Lung (tissue), 13 donors: ENCODE results near the gene TNFSF13. TPM values are rescaled to one million over a fixed set of nuclear protein-coding genes. Genes with fewer than 3 reads are reported as not detected.

Source experiments
- ATAC-seq: fragments of 200-7000 bp; cut with Tn5 transposase; one replicate; pipeline ENCODE4 v1.9.1; 2020; ENCODE audit warnings: moderate number of reproducible peaks; ENCODE audit not compliant: insufficient read depth, low FRiP score
- DNase-seq, 3 donors: peaks; one replicate each; pipeline ENCODE4 v3.0.0-alpha.2; 2013 to 2017
- H3K27ac ChIP-seq, 2 donors: one replicate each; pipeline ENCODE4 v1.5.1; 2013; ENCODE audit warnings: mild to moderate bottlenecking in 2 of 2, moderate library complexity in 2 of 2, control low read depth in 1 of 2, inconsistent platforms in 1 of 2, low read depth in 1 of 2, low read length in 1 of 2
- H3K27me3 ChIP-seq, 3 donors: one replicate each; pipeline ENCODE4 v1.5.1; 2013; ENCODE audit warnings: low read length in 2 of 3; ENCODE audit not compliant: control insufficient read depth in 3 of 3, insufficient read depth in 3 of 3
- H3K36me3 ChIP-seq, 4 donors: one replicate each; pipeline ENCODE4 v1.5.1; 2013; ENCODE audit warnings: low read length in 4 of 4, mild to moderate bottlenecking in 1 of 4, moderate library complexity in 1 of 4; ENCODE audit not compliant: control insufficient read depth in 4 of 4, insufficient read depth in 4 of 4
- H3K4me1 ChIP-seq, 5 donors: one replicate each; pipeline ENCODE4 v1.5.1; 2013; ENCODE audit warnings: low read length in 5 of 5, mild to moderate bottlenecking in 2 of 5, moderate library complexity in 1 of 5; ENCODE audit not compliant: control insufficient read depth in 5 of 5, insufficient read depth in 5 of 5
- H3K4me3 ChIP-seq: one replicate; pipeline ENCODE4 v1.5.1; 2013; ENCODE audit warnings: mild to moderate bottlenecking, control low read depth, moderate library complexity
- H3K9ac ChIP-seq, 2 donors: one replicate each; pipeline ENCODE4 v1.5.1; 2013; ENCODE audit warnings: low read length in 2 of 2, control low read depth in 1 of 2; ENCODE audit not compliant: insufficient read depth in 1 of 2
- H3K9me3 ChIP-seq, 4 donors: one replicate each; pipeline ENCODE4 v1.5.1; 2013; ENCODE audit warnings: low read length in 3 of 4, mild to moderate bottlenecking in 1 of 4, moderate library complexity in 1 of 4; ENCODE audit not compliant: control insufficient read depth in 4 of 4, insufficient read depth in 3 of 4
- WGBS, 2 donors: extraction: QIAGEN DNeasy Blood & Tissue Kit; methylation state at CpG; one replicate each; pipeline ENCODE4 v1.1.7; 2013; 5-methylcytosine and 5-hydroxymethylcytosine counted together
- polyA plus RNA-seq, 2 donors: library from polyadenylated mRNA; stranded (reverse); fragments of 200-250 nt; gene quantifications; one replicate each; pipeline ENCODE4 v1.2.1, GENCODE V29; 2013
- small RNA-seq: library from RNA; depleted of rRNA; stranded (forward); fragments of <200 nt; gene quantifications from one replicate; pipeline ENCODE3, GENCODE V24; 2014; ENCODE audit warnings: low replicate concordance
- total RNA-seq, 2 donors: library from RNA; depleted of rRNA in 1 of 2; stranded (reverse); fragments of >200 nt in 1 of 2; gene quantifications; one replicate each; pipeline ENCODE4 v1.2.1, GENCODE V29; 2014 to 2021
- TF ChIP-seq, protein P1 (sequence below): IDR thresholded peaks from 2 replicates; pipeline ENCODE4 v1.5.1; 2012; ENCODE audit warnings: mild to moderate bottlenecking; ENCODE audit errors: control extremely low read depth, extremely low read depth
- donor health status: control.
- donor health status: control.
- donor health status: Bipolar disorder and iron deficiency.
- donor health status: healthy.
- donor health status: DM: yes; HTN: yes; CAD: no.

Gene TNFSF13
- total and polyA plus RNA-seq, 4 donors, result 48.7 to 140 (median 93.7) TPM

GRCh38 chr17:7606280-7606679 lies 47.7 kb downstream of the TNFSF13 start:
- no peak for DNase-seq
- H3K9me3 ChIP-seq, result no peaks in the 10 kb centered on the region
- ATAC-seq, result no peak
- H3K27ac ChIP-seq, result peak overlapping the region in 1 of 2 donors; percentile 91
- H3K4me3 ChIP-seq, result no peak overlapping the region
- peaks cover 0 to 9% (median 0%) of the 10 kb centered on the region in 5 donors for H3K4me1 ChIP-seq
- H3K9ac ChIP-seq, result no peak overlapping the region
- peaks cover 11 to 34% (median 25%) of the 10 kb centered on the region in 4 donors for H3K36me3 ChIP-seq
- TF ChIP-seq, protein P1, sequence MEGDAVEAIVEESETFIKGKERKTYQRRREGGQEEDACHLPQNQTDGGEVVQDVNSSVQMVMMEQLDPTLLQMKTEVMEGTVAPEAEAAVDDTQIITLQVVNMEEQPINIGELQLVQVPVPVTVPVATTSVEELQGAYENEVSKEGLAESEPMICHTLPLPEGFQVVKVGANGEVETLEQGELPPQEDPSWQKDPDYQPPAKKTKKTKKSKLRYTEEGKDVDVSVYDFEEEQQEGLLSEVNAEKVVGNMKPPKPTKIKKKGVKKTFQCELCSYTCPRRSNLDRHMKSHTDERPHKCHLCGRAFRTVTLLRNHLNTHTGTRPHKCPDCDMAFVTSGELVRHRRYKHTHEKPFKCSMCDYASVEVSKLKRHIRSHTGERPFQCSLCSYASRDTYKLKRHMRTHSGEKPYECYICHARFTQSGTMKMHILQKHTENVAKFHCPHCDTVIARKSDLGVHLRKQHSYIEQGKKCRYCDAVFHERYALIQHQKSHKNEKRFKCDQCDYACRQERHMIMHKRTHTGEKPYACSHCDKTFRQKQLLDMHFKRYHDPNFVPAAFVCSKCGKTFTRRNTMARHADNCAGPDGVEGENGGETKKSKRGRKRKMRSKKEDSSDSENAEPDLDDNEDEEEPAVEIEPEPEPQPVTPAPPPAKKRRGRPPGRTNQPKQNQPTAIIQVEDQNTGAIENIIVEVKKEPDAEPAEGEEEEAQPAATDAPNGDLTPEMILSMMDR, result no peak
- WGBS, 2 donors, result 96% methylated on average over 4 of the region's 4 CpGs
- H3K27me3 ChIP-seq, result no peaks in the 10 kb centered on the region

GRCh38 chr17:7610641-7611040 lies 52.1 kb downstream of the TNFSF13 start:
- peaks cover 6 to 23% (median 19%) of the 10 kb centered on the region in 5 donors for H3K4me1 ChIP-seq
- WGBS, 2 donors, result 93 to 100% methylated on average over 2 of the region's 2 CpGs
- H3K9me3 ChIP-seq, result no peaks in the 10 kb centered on the region
- H3K27me3 ChIP-seq, result no peaks in the 10 kb centered on the region
- H3K4me3 ChIP-seq, result no peak overlapping the region
- H3K27ac ChIP-seq, result peak overlapping the region in 1 of 2 donors; percentile 12
- peaks cover 0 to 20% (median 5%) of the 10 kb centered on the region in 4 donors for H3K36me3 ChIP-seq
- DNase-seq, result no peak
- H3K9ac ChIP-seq, result peak overlapping the region in 1 of 2 donors; percentile 28
- ATAC-seq, result no peak
- TF ChIP-seq, protein P1, result no peak

Small RNAs within 50 kb of the gene (small RNA-seq; reads per million reads assigned to genes)
- gene CD68 (not detected), gene RF00019 (not detected), gene SNORA48 (not detected), gene SNORD10 (not detected)

Other genes starting within 250 kb of the TNFSF13 start
Only the 30 nearest of the 31 such genes appear.
- 10 to 100 TPM; 21.7 to 33.9 TPM for gene NEURL4, start 229.4 kb upstream of the TNFSF13 start, total RNA-seq
- 10 to 100 TPM; 17.3 to 27.0 TPM for gene NEURL4, start 229.4 kb upstream of the TNFSF13 start, polyA plus RNA-seq
- 10 to 100 TPM in 1 of 2 donors, 1 to 10 TPM in 1; 9.2 to 27.0 TPM for gene ACAP1, start 222.2 kb upstream of the TNFSF13 start, total RNA-seq
- 10 to 100 TPM; 17.2 to 39.4 TPM for gene ACAP1, start 222.2 kb upstream of the TNFSF13 start, polyA plus RNA-seq
- 10 to 100 TPM in 1 of 2 donors, 1 to 10 TPM in 1; 5.9 to 14.9 TPM for gene KCTD11, start 206.6 kb upstream of the TNFSF13 start, total RNA-seq
- gene KCTD11, start 206.6 kb upstream of the TNFSF13 start, polyA plus RNA-seq, result 10 to 100 TPM; 11.1 to 14.1 TPM
- not detected for gene TMEM95, start 203.6 kb upstream of the TNFSF13 start, total RNA-seq
- not detected for gene TMEM95, start 203.6 kb upstream of the TNFSF13 start, polyA plus RNA-seq
- 1 to 10 TPM; 5.4 to 8.2 TPM for gene TNK1, start 177.7 kb upstream of the TNFSF13 start, total RNA-seq
- gene TNK1, start 177.7 kb upstream of the TNFSF13 start, polyA plus RNA-seq, result 1 to 10 TPM; 3.7 to 6.0 TPM
- 10 to 100 TPM; 32.4 to 43.0 TPM for gene PLSCR3, start 164.2 kb upstream of the TNFSF13 start, total RNA-seq
- gene PLSCR3, start 164.2 kb upstream of the TNFSF13 start, polyA plus RNA-seq, result 10 to 100 TPM; 19.2 to 36.0 TPM
- gene TMEM256, start 154.7 kb upstream of the TNFSF13 start, total RNA-seq, result 10 to 100 TPM; 70.2 to 78.7 TPM
- 100 to 1,000 TPM in 1 of 2 donors, 10 to 100 TPM in 1; 71.6 to 247 TPM for gene TMEM256, start 154.7 kb upstream of the TNFSF13 start, polyA plus RNA-seq
- gene NLGN2, start 150.9 kb upstream of the TNFSF13 start, total RNA-seq, result 10 to 100 TPM; 11.2 to 15.2 TPM
- 1 to 10 TPM; 5.0 to 5.1 TPM for gene NLGN2, start 150.9 kb upstream of the TNFSF13 start, polyA plus RNA-seq
- gene SPEM1, start 138.4 kb upstream of the TNFSF13 start, total RNA-seq, result not detected
- not detected for gene SPEM1, start 138.4 kb upstream of the TNFSF13 start, polyA plus RNA-seq
- gene SPEM2, start 133.1 kb upstream of the TNFSF13 start, total RNA-seq, result not detected
- not detected for gene SPEM2, start 133.1 kb upstream of the TNFSF13 start, polyA plus RNA-seq
- gene SPEM3, start 129.9 kb upstream of the TNFSF13 start, total RNA-seq, result not detected
- not detected for gene SPEM3, start 129.9 kb upstream of the TNFSF13 start, polyA plus RNA-seq
- gene TMEM102, start 123.3 kb upstream of the TNFSF13 start, total RNA-seq, result 1 to 10 TPM; 4.8 to 9.0 TPM
- gene TMEM102, start 123.3 kb upstream of the TNFSF13 start, polyA plus RNA-seq, result 1 to 10 TPM; 5.5 to 8.4 TPM
- gene FGF11, start 119.2 kb upstream of the TNFSF13 start, total RNA-seq, result 1 to 10 TPM in 1 of 2 donors, under 1 TPM in 1; 0.52 to 3.5 TPM
- under 1 TPM; 0.47 to 0.79 TPM for gene FGF11, start 119.2 kb upstream of the TNFSF13 start, polyA plus RNA-seq
- 10 to 100 TPM; 10.5 to 10.7 TPM for gene CHRNB1, start 113.7 kb upstream of the TNFSF13 start, total RNA-seq
- gene CHRNB1, start 113.7 kb upstream of the TNFSF13 start, polyA plus RNA-seq, result 10 to 100 TPM in 1 of 2 donors, 1 to 10 TPM in 1; 7.0 to 11.9 TPM
- gene ZBTB4, start 79.1 kb upstream of the TNFSF13 start, total RNA-seq, result 10 to 100 TPM; 40.4 to 56.4 TPM
- 10 to 100 TPM; 20.1 to 26.5 TPM for gene ZBTB4, start 79.1 kb upstream of the TNFSF13 start, polyA plus RNA-seq
- not detected for gene SLC35G6, start 77.3 kb upstream of the TNFSF13 start, total RNA-seq
- not detected for gene SLC35G6, start 77.3 kb upstream of the TNFSF13 start, polyA plus RNA-seq
- 100 to 1,000 TPM; 113 to 129 TPM for gene POLR2A, start 74.4 kb upstream of the TNFSF13 start, total RNA-seq
- 10 to 100 TPM; 37.8 to 40.9 TPM for gene POLR2A, start 74.4 kb upstream of the TNFSF13 start, polyA plus RNA-seq
- gene TNFSF12, start 9.7 kb upstream of the TNFSF13 start, total RNA-seq, result 10 to 100 TPM; 15.1 to 46.5 TPM
- gene TNFSF12, start 9.7 kb upstream of the TNFSF13 start, polyA plus RNA-seq, result 10 to 100 TPM; 35.4 to 72.2 TPM
- 10 to 100 TPM; 34.0 to 48.3 TPM for gene SENP3, start 3.2 kb downstream of the TNFSF13 start, total RNA-seq
- gene SENP3, start 3.2 kb downstream of the TNFSF13 start, polyA plus RNA-seq, result 10 to 100 TPM; 48.9 to 54.4 TPM
- gene CD68, start 20.9 kb downstream of the TNFSF13 start, total RNA-seq, result 100 to 1,000 TPM in 1 of 2 donors, 10 to 100 TPM in 1; 33.3 to 358 TPM
- 100 to 1,000 TPM; 431 to 595 TPM for gene CD68, start 20.9 kb downstream of the TNFSF13 start, polyA plus RNA-seq
- gene MPDU1, start 25.1 kb downstream of the TNFSF13 start, total RNA-seq, result 10 to 100 TPM; 42.3 to 71.5 TPM
- gene MPDU1, start 25.1 kb downstream of the TNFSF13 start, polyA plus RNA-seq, result 10 to 100 TPM; 98.1 to 99.5 TPM
- under 1 TPM in 1 of 2 donors, not detected in 1; 0.86 TPM for gene SOX15, start 31.3 kb downstream of the TNFSF13 start, total RNA-seq
- gene SOX15, start 31.3 kb downstream of the TNFSF13 start, polyA plus RNA-seq, result 1 to 10 TPM in 1 of 2 donors, under 1 TPM in 1; 0.68 to 1.1 TPM
- gene FXR2, start 56.1 kb downstream of the TNFSF13 start, total RNA-seq, result 10 to 100 TPM; 29.0 to 29.5 TPM
- gene FXR2, start 56.1 kb downstream of the TNFSF13 start, polyA plus RNA-seq, result 10 to 100 TPM; 30.6 to 31.1 TPM
- gene SAT2, start 69.1 kb downstream of the TNFSF13 start, total RNA-seq, result 10 to 100 TPM; 50.7 to 86.4 TPM
- gene SAT2, start 69.1 kb downstream of the TNFSF13 start, polyA plus RNA-seq, result 100 to 1,000 TPM in 1 of 2 donors, 10 to 100 TPM in 1; 92.7 to 168 TPM
- under 1 TPM; 0.28 to 0.63 TPM for gene SHBG, start 71.4 kb downstream of the TNFSF13 start, total RNA-seq
- under 1 TPM; 0.16 to 0.57 TPM for gene SHBG, start 71.4 kb downstream of the TNFSF13 start, polyA plus RNA-seq
- gene ATP1B2, start 92.2 kb downstream of the TNFSF13 start, total RNA-seq, result 10 to 100 TPM in 1 of 2 donors, 1 to 10 TPM in 1; 1.1 to 16.0 TPM
- gene ATP1B2, start 92.2 kb downstream of the TNFSF13 start, polyA plus RNA-seq, result under 1 TPM; 0.31 to 0.61 TPM
- gene TP53, start 128.7 kb downstream of the TNFSF13 start, total RNA-seq, result 10 to 100 TPM; 29.4 to 57.0 TPM
- gene TP53, start 128.7 kb downstream of the TNFSF13 start, polyA plus RNA-seq, result 10 to 100 TPM; 22.3 to 25.6 TPM
- 10 to 100 TPM; 10.5 to 17.3 TPM for gene WRAP53, start 129.7 kb downstream of the TNFSF13 start, total RNA-seq
- gene WRAP53, start 129.7 kb downstream of the TNFSF13 start, polyA plus RNA-seq, result 10 to 100 TPM in 1 of 2 donors, 1 to 10 TPM in 1; 9.6 to 12.5 TPM
- 1 to 10 TPM; 4.1 to 4.9 TPM for gene EFNB3, start 146.5 kb downstream of the TNFSF13 start, total RNA-seq
- gene EFNB3, start 146.5 kb downstream of the TNFSF13 start, polyA plus RNA-seq, result under 1 TPM; 0.87 TPM
- gene DNAH2, start 159.0 kb downstream of the TNFSF13 start, total RNA-seq, result 10 to 100 TPM; 12.5 to 14.0 TPM
- gene DNAH2, start 159.0 kb downstream of the TNFSF13 start, polyA plus RNA-seq, result 1 to 10 TPM; 1.5 to 2.7 TPM